ENCODE results near the gene BMERB1. TPM values are rescaled to one million over a fixed set of nuclear protein-coding genes. Genes with fewer than 3 reads are reported as not detected.

Gene BMERB1
- total and polyA plus RNA-seq, 4 donors, result 5.6 to 33.3 (median 9.0) TPM

GRCh38 chr16:15535772-15536171 is 101.4 kb downstream of the BMERB1 start:
- Histone ChIP-seq H3K27me3 (ENCODE audit: control insufficient read depth in 4 of 4, insufficient read depth in 4 of 4, low read length in 3 of 4) (no peaks in the 10 kb centered on the region), H3K4me1 (ENCODE audit: control insufficient read depth in 4 of 4, insufficient read depth in 4 of 4, low read length in 3 of 4) (no peaks in the 10 kb centered on the region), H3K4me3 (ENCODE audit: low read depth in 1 of 3, low read length in 3 of 3) (no peak overlapping the region), H3K9ac (ENCODE audit: low read depth in 1 of 2, low read length in 2 of 2) (no peak overlapping the region), H3K9me3 (ENCODE audit: control insufficient read depth in 4 of 4, low read length in 3 of 4) (no peaks in the 10 kb centered on the region), H3K27ac (ENCODE audit: low read depth in 1 of 2, low read length in 2 of 2) (no peak overlapping the region), H3K36me3 (ENCODE audit: control insufficient read depth in 4 of 4, insufficient read depth in 3 of 4, low read depth in 1 of 4, low read length in 3 of 4) (peaks cover 0 to 9% (median 2%) of the 10 kb centered on the region in 4 donors)
- 93% methylated on average over 6 of the region's 6 CpGs for WGBS
- TF ChIP-seq SP1 (IDR thresholded peaks at IDR 0.05), result no peak
- TF ChIP-seq JUND (IDR thresholded peaks at IDR 0.05), result no peak
- TF ChIP-seq YY1 (IDR thresholded peaks at IDR 0.05), result no peak
- TF ChIP-seq RAD21 (IDR thresholded peaks at IDR 0.05), result no peak
- no peak for DNase-seq (ENCODE audit: low spot score)

GRCh38 chr16:15536843-15537242 is 102.5 kb downstream of the BMERB1 start:
- no peak overlapping the region for H3K9ac ChIP-seq (ENCODE audit: low read depth in 1 of 2, low read length in 2 of 2)
- peaks cover 0 to 9% (median 2%) of the 10 kb centered on the region in 4 donors for H3K36me3 ChIP-seq (ENCODE audit: control insufficient read depth in 4 of 4, insufficient read depth in 3 of 4, low read depth in 1 of 4, low read length in 3 of 4)
- H3K4me1 ChIP-seq (ENCODE audit: control insufficient read depth in 4 of 4, insufficient read depth in 4 of 4, low read length in 3 of 4), result no peaks in the 10 kb centered on the region
- 95% methylated on average over 7 of the region's 7 CpGs for WGBS
- H3K4me3 ChIP-seq (ENCODE audit: low read depth in 1 of 3, low read length in 3 of 3), result no peak overlapping the region
- H3K9me3 ChIP-seq (ENCODE audit: control insufficient read depth in 4 of 4, low read length in 3 of 4), result no peaks in the 10 kb centered on the region
- DNase-seq (ENCODE audit: low spot score), result no peak
- no peak overlapping the region for H3K27ac ChIP-seq (ENCODE audit: low read depth in 1 of 2, low read length in 2 of 2)
- TF ChIP-seq HNF4A (conservative IDR thresholded peaks at IDR 0.05) (no peak), YY1 (IDR thresholded peaks at IDR 0.05) (no peak), CTCF (IDR thresholded peaks at IDR 0.05; ENCODE audit: low read depth, low read length, missing input control) (no peak), ATF3 (IDR thresholded peaks at IDR 0.05) (no peak), GABPA (IDR thresholded peaks at IDR 0.05 in 1 of 2, conservative IDR thresholded peaks at IDR 0.05 in 1 of 2) (no peak), EGR1 (IDR thresholded peaks at IDR 0.05; ENCODE audit: low read depth in 2 of 2) (no peak), FOXA2 (IDR thresholded peaks at IDR 0.05) (no peak)
- H3K27me3 ChIP-seq (ENCODE audit: control insufficient read depth in 4 of 4, insufficient read depth in 4 of 4, low read length in 3 of 4), result no peaks in the 10 kb centered on the region

- peaks cover 0 to 9% (median 2%) of the 10 kb centered on the region in 4 donors for H3K36me3 ChIP-seq (ENCODE audit: control insufficient read depth in 4 of 4, insufficient read depth in 3 of 4, low read depth in 1 of 4, low read length in 3 of 4)
- H3K9ac ChIP-seq (ENCODE audit: low read depth in 1 of 2, low read length in 2 of 2), result no peak overlapping the region
- TF ChIP-seq SP1 (IDR thresholded peaks at IDR 0.05) (no peak), RXRA (IDR thresholded peaks at IDR 0.05) (no peak), ZBTB33 (IDR thresholded peaks at IDR 0.05) (no peak)
- H3K9me3 ChIP-seq (ENCODE audit: control insufficient read depth in 4 of 4, low read length in 3 of 4), result no peaks in the 10 kb centered on the region
- WGBS, result 93% methylated on average over 5 of the region's 5 CpGs
- DNase-seq (ENCODE audit: low spot score), result no peak
- H3K4me1 ChIP-seq (ENCODE audit: control insufficient read depth in 4 of 4, insufficient read depth in 4 of 4, low read length in 3 of 4), result no peaks in the 10 kb centered on the region
- H3K27ac ChIP-seq (ENCODE audit: low read depth in 1 of 2, low read length in 2 of 2), result no peak overlapping the region
- H3K4me3 ChIP-seq (ENCODE audit: low read depth in 1 of 3, low read length in 3 of 3), result no peak overlapping the region
- no peaks in the 10 kb centered on the region for H3K27me3 ChIP-seq (ENCODE audit: control insufficient read depth in 4 of 4, insufficient read depth in 4 of 4, low read length in 3 of 4)
Observed at GRCh38 chr16:15538507-15538906, 104.1 kb downstream of the BMERB1 start.
